Stimulated activated CD8-positive, alpha-beta memory T cell treated with anti-CD3 and anti-CD28 coated beads, Interleukin-4, amount 100 ng/mL, for 24 hours (primary cell): ENCODE measurements around the gene PLCD3.

Source experiments
- DNase-seq: peaks from one replicate; pipeline ENCODE4 v3.0.0-alpha.2; 2020; ENCODE audit warnings: low read depth

The PLCD3 gene

DNA sequence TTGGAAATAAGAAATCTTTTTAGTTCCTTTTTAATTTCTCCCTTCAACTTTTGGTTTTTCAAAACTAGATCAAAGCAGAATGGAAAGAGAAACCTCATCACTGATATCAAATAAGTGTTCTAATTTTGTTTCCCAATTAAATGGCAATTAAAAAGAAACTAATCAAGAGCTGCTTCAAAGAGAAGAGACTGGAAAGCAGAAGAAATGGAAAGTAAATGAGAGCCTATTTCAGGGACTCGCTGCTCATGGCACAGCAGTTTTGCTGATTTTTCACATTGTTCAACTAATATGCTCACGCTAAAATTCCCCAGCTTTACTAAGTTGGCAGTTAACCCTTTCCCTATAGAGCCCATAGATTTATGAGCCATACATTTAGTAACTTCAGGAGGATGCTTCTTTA, 64.7 kb downstream of the PLCD3 start:
- no peak for DNase-seq

DNA sequence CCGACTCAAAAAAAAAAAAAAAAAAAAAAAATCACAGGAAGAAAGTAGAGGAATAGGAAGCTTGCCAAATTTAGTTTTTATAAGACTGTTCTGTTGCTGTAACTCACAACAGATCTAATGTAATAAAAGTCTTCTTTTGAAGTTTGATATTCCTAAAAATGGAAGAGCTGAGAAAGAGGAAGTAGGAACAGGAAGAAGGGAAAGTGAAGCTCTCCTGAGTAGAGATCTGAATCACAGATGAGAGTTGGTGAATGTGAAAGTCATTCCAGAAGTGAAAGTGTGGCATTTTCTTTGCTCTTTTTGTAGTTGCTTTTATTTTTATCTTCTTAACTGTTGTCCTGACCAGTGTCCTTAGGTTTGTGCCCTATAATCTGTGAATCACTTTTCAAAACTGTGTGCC, 69.1 kb downstream of the PLCD3 start:
- DNase-seq, result no peak

DNA sequence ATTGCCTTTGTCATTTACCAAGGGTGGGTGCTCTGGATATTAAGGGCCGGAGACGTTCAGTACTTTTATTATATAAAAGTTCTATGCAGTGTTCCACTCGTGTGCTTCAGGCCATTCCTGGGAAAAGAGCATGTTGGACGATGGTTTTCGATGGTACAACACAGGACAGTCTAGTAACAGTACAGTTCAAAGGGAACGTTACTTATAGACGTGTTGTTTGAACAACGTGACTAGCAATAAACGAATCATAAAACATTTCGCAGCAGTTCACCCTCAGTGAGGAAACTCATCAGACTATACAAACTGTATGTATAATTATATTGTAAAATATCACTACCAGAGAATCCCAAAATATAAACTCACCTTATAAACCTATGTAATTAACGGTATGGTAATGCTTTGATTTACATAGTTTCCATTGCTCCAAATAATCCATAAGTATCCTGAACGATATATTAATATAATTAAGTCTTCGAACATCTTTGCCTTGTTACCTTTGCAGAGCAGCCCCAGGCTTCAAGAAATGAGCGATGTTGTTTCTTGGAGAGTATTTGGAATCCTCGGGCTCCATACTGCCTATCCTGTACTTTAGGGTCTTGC, 70.6 kb downstream of the PLCD3 start:
- no peak for DNase-seq

DNA sequence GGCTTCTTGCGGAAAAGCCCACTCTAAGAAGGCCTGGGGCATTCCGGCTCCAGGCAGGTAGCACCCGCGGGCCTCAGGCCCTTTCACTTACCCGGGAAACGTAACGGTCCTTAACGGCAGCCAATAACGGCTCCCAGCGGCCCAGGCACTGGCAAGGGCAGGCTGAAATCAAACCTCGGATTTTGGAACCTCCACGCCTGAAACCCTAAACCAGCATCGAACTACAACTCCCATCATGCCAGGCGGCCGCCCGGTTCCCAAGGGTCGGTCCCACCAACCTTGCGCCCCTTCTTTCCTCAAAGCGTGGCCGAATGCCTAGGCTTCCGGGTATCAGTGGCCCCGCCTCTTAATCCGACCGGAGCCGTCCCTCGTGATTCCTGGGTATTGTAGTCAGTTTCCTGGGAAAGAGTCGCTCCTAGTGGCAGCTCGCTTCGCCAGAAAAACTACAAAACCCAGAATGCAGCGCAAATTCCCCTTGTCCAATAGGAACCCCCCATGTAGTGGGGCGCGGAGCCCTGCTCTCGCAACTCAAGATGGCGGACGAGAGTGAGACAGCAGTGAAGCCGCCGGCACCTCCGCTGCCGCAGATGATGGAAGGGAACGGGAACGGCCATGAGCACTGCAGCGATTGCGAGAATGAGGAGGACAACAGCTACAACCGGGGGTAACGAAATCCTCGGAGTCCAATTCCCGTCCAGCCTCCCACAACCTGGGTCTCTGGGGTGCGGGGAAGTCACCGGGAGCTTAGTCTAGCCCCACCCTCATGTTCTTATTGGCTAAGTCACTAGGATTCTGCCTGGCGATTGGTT, 71.3 kb downstream of the PLCD3 start, which contains the start of gene NMT1:
NMT1 (plus strand) TSS at position 521 of the 809 bp plus-strand sequence; CDS start at position 534, 13 bp downstream.
- peak; percentile 91 for DNase-seq

DNA sequence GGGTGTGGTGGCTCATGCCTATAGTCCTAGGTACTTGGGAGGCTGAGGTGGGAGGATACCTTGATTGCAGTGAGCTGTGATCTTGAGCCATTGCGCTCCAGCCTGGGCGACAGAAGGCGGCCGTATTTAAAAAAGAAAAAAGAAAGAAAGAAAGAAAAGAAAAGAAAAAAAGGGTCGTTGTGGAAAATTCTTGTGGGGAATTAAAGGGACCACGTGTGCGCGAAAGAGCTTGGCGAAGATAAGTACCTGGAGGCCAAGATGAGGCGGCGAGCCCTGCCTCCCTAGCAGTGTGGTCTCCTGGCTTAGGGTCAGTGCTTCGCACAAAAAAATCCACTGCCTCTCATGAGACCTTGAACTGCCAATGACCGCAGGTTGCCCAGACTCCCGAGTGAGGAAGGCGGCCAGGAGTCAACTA, 71.9 kb downstream of the PLCD3 start:
- DNase-seq, result no peak
